ENCODE data around the gene MITF.

Gene MITF

DNA sequence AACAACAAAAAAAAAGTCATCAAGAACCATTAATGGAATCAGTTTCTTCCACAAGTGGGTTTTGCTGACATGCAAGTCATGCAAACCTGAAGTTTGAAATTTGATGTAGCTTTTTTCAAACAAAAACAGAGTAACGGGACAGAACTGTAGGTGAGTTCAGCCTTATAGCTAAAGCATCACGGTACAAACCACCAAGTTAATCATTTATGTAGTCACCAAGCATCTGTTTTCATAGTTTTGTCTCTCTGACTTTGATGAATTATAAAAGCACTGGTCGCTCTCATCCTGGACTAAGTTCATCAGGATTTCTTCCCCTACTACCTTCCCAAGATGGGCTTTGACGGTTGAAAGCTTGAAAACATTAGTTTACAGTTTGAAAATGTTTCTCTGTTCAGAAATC is 143.3 kb downstream of the MITF start:
- TF ChIP-seq POLR2AphosphoS5 (IDR thresholded peaks at IDR 0.05; ENCODE audit: low read depth) = no peak
- TF ChIP-seq, protein P1, sequence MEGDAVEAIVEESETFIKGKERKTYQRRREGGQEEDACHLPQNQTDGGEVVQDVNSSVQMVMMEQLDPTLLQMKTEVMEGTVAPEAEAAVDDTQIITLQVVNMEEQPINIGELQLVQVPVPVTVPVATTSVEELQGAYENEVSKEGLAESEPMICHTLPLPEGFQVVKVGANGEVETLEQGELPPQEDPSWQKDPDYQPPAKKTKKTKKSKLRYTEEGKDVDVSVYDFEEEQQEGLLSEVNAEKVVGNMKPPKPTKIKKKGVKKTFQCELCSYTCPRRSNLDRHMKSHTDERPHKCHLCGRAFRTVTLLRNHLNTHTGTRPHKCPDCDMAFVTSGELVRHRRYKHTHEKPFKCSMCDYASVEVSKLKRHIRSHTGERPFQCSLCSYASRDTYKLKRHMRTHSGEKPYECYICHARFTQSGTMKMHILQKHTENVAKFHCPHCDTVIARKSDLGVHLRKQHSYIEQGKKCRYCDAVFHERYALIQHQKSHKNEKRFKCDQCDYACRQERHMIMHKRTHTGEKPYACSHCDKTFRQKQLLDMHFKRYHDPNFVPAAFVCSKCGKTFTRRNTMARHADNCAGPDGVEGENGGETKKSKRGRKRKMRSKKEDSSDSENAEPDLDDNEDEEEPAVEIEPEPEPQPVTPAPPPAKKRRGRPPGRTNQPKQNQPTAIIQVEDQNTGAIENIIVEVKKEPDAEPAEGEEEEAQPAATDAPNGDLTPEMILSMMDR (IDR thresholded peaks at IDR 0.05; ENCODE audit: insufficient read depth, low read length) = no peak
- TF ChIP-seq, protein P2, sequence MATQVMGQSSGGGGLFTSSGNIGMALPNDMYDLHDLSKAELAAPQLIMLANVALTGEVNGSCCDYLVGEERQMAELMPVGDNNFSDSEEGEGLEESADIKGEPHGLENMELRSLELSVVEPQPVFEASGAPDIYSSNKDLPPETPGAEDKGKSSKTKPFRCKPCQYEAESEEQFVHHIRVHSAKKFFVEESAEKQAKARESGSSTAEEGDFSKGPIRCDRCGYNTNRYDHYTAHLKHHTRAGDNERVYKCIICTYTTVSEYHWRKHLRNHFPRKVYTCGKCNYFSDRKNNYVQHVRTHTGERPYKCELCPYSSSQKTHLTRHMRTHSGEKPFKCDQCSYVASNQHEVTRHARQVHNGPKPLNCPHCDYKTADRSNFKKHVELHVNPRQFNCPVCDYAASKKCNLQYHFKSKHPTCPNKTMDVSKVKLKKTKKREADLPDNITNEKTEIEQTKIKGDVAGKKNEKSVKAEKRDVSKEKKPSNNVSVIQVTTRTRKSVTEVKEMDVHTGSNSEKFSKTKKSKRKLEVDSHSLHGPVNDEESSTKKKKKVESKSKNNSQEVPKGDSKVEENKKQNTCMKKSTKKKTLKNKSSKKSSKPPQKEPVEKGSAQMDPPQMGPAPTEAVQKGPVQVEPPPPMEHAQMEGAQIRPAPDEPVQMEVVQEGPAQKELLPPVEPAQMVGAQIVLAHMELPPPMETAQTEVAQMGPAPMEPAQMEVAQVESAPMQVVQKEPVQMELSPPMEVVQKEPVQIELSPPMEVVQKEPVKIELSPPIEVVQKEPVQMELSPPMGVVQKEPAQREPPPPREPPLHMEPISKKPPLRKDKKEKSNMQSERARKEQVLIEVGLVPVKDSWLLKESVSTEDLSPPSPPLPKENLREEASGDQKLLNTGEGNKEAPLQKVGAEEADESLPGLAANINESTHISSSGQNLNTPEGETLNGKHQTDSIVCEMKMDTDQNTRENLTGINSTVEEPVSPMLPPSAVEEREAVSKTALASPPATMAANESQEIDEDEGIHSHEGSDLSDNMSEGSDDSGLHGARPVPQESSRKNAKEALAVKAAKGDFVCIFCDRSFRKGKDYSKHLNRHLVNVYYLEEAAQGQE (IDR thresholded peaks at IDR 0.05; ENCODE audit: insufficient replicate concordance, low read depth) = no peak
- TF ChIP-seq GABPA (IDR thresholded peaks at IDR 0.05; ENCODE audit: low read depth) = no peak
- TF ChIP-seq SPI1 (IDR thresholded peaks at IDR 0.05; ENCODE audit: borderline replicate concordance, low read depth) = no peak

GRCh38 chr3:69888040-69888942 is 149.0 kb downstream of the MITF start:
- DNase-seq (ENCODE audit: low read depth in 1 of 2, low spot score in 1 of 2) = no peak
- Histone ChIP-seq H3K27ac (replicated peaks) (no peak overlapping the region), H3K27me3 (ENCODE audit: insufficient read depth, poor library complexity, severe bottlenecking) (no peaks in the 10 kb centered on the region), H3K4me3 (replicated peaks; ENCODE audit: insufficient read depth, low read length) (no peak overlapping the region)
- TF ChIP-seq, protein P1 (IDR thresholded peaks at IDR 0.05; ENCODE audit: insufficient read depth, low read length) = no peak
- TF ChIP-seq POLR2AphosphoS5 (IDR thresholded peaks at IDR 0.05; ENCODE audit: low read depth) (no peak), SPI1 (IDR thresholded peaks at IDR 0.05; ENCODE audit: borderline replicate concordance, low read depth) (no peak), GABPA (IDR thresholded peaks at IDR 0.05; ENCODE audit: low read depth) (no peak)
- TF ChIP-seq, protein P2 (IDR thresholded peaks at IDR 0.05; ENCODE audit: insufficient replicate concordance, low read depth) = no peak

More for the DNA sequence above, 143.3 kb downstream of the MITF start:
- Histone ChIP-seq H3K27ac (replicated peaks) (no peak overlapping the region), H3K27me3 (ENCODE audit: insufficient read depth, poor library complexity, severe bottlenecking) (no peaks in the 10 kb centered on the region), H3K4me3 (replicated peaks; ENCODE audit: insufficient read depth, low read length) (no peak overlapping the region)
- no peak for DNase-seq (ENCODE audit: low read depth in 1 of 2, low spot score in 1 of 2)

- no peak for DNase-seq (ENCODE audit: low read depth in 1 of 2, low spot score in 1 of 2)
- H3K4me3 ChIP-seq (replicated peaks; ENCODE audit: insufficient read depth, low read length) = no peak overlapping the region
These were observed 149.7 kb downstream of the MITF start for GRCh38 chr3:69888943-69889315.

More at GRCh38 chr3:69888943-69889315, 149.7 kb downstream of the MITF start:
- H3K27ac ChIP-seq (replicated peaks) = no peak overlapping the region
- H3K27me3 ChIP-seq (ENCODE audit: insufficient read depth, poor library complexity, severe bottlenecking) = no peaks in the 10 kb centered on the region
- TF ChIP-seq, protein P1 (IDR thresholded peaks at IDR 0.05; ENCODE audit: insufficient read depth, low read length) = no peak
- no peak for TF ChIP-seq POLR2AphosphoS5 (IDR thresholded peaks at IDR 0.05; ENCODE audit: low read depth)
- TF ChIP-seq SPI1 (IDR thresholded peaks at IDR 0.05; ENCODE audit: borderline replicate concordance, low read depth) = no peak
- TF ChIP-seq GABPA (IDR thresholded peaks at IDR 0.05; ENCODE audit: low read depth) = no peak
- TF ChIP-seq, protein P2 (IDR thresholded peaks at IDR 0.05; ENCODE audit: insufficient replicate concordance, low read depth) = no peak
